HCT116 (cell line): ENCODE data around the gene CARMIL1. TPM values are rescaled to one million over a fixed set of nuclear protein-coding genes. Genes with fewer than 3 reads are reported as not detected.

ENCODE experiments used
- ATAC-seq: fragments of 200-7000 bp; cut with Tn5 transposase; 2 replicates; pipeline ENCODE4 v1.9.1; 2020; ENCODE audit warnings: mild to moderate bottlenecking, moderate library complexity
- BruUV-seq: library from RNA; stranded (reverse); fragments of 400-500 nt; replicated peaks from 2 replicates; lab custom pipeline; 2021; lab: Mats Ljungman, UMichigan
- CTCF ChIA-PET: fragments of 300-600 bp; sonication (Branson Sonifier 250); formaldehyde crosslinking; loops from one replicate; lab custom pipeline; 2021; ENCODE audit warnings: antibody characterized with exemption; lab: Charles Lee
- POLR2A ChIA-PET: fragments of 300-600, 350-600 bp; sonication (Branson Sonifier 250); formaldehyde crosslinking; loops from one replicate; lab custom pipeline; 2021; ENCODE audit warnings: antibody characterized with exemption; lab: Charles Lee
- RAD21 ChIA-PET, 2 experiments: fragments of 300-600 bp; sonication (Branson Sonifier 250); formaldehyde crosslinking; loops; one replicate each; lab custom pipeline; 2023; ENCODE audit warnings: low total read pairs in 2 of 2; ENCODE audit not compliant: uncharacterized antibody in 2 of 2, unreplicated experiment in 2 of 2, low non-redundant PET in 1 of 2; lab: Charles Lee
- DNase-seq: peaks from one replicate; pipeline ENCODE4 v3.0.0-alpha.2; 2010; ENCODE audit warnings: low read depth, low spot score
- H2AFZ ChIP-seq: fragments of 200-600 bp; shearing (Covaris generic), sonication (generic); 2 replicates; pipeline ENCODE4 v1.6.1; 2017; ENCODE audit warnings: low read depth, mixed run types, mixed read lengths, antibody characterized with exemption, low read length; ENCODE audit not compliant: poor library complexity, severe bottlenecking
- H3K27ac ChIP-seq: 2 replicates; pipeline ENCODE4 v1.5.1; 2012; ENCODE audit warnings: low read depth, low read length
- H3K27me3 ChIP-seq: fragments of 200-600 bp; sonication (generic); 2 replicates; pipeline ENCODE4 v1.6.1; 2016; ENCODE audit warnings: mixed run types, low read length, mixed read lengths; ENCODE audit not compliant: insufficient read depth
- H3K36me3 ChIP-seq, 2 experiments: fragments of 200-500 bp in 1 of 2; fragments of 200-600 bp in 1 of 2; sonication (Bioruptor generic) in 1 of 2; sonication (generic) in 1 of 2; 2 replicates each; pipeline versions ENCODE4 v1.5.1 to v1.6.1; 2014 to 2016; ENCODE audit warnings: low read length in 2 of 2, inconsistent platforms in 1 of 2, mixed read lengths in 1 of 2, mixed run types in 1 of 2; ENCODE audit not compliant: insufficient read depth in 2 of 2, control insufficient read depth in 1 of 2
- H3K4me1 ChIP-seq, 2 experiments: fragments of 200-600 bp in 1 of 2; sonication (generic) in 1 of 2; 2 replicates each; pipeline versions ENCODE4 v1.5.1 to v1.6.1; 2012 to 2017; ENCODE audit warnings: low read length in 2 of 2, inconsistent platforms in 1 of 2, mild to moderate bottlenecking in 1 of 2, mixed read lengths in 1 of 2, mixed run types in 1 of 2, moderate library complexity in 1 of 2; ENCODE audit not compliant: insufficient read depth in 2 of 2, control insufficient read depth in 1 of 2
- H3K4me2 ChIP-seq: fragments of 200-600 bp; sonication (generic); 2 replicates; pipeline ENCODE4 v1.6.1; 2017; ENCODE audit warnings: mixed run types, low read length, mixed read lengths
- H3K4me3 ChIP-seq, 2 experiments: fragments of 200-600 bp in 1 of 2; sonication (generic) in 1 of 2; replicated peaks in 1 of 2; 2 replicates each; pipeline ENCODE4 v1.5.1; 2011 to 2016; ENCODE audit warnings: low read length in 2 of 2, control low read depth in 1 of 2, low read depth in 1 of 2, mild to moderate bottlenecking in 1 of 2, mixed read lengths in 1 of 2, mixed run types in 1 of 2
- H3K79me2 ChIP-seq: fragments of 200-600 bp; sonication (generic); 2 replicates; pipeline ENCODE4 v1.6.1; 2017; ENCODE audit warnings: mild to moderate bottlenecking, mixed run types, low read length, moderate library complexity, mixed read lengths; ENCODE audit not compliant: insufficient read depth
- H3K9ac ChIP-seq: fragments of 200-600 bp; sonication (generic); 2 replicates; pipeline ENCODE4 v1.6.1; 2016; ENCODE audit warnings: low read length, mixed read lengths
- H3K9me2 ChIP-seq: fragments of 200-600 bp; sonication (generic), shearing (Covaris generic); 2 replicates; pipeline ENCODE4 v1.6.1; 2017; ENCODE audit warnings: mixed run types, mild to moderate bottlenecking, moderate library complexity; ENCODE audit not compliant: insufficient read depth
- H3K9me3 ChIP-seq, 2 experiments: fragments of 200-500 bp in 1 of 2; fragments of 200-600 bp in 1 of 2; sonication (Bioruptor generic) in 1 of 2; sonication (generic) in 1 of 2; 2 replicates each; pipeline ENCODE4 v1.6.1; 2014 to 2017; ENCODE audit warnings: low read length in 2 of 2, mixed read lengths in 2 of 2, inconsistent platforms in 1 of 2, low read depth in 1 of 2, mild to moderate bottlenecking in 1 of 2, mixed run types in 1 of 2, moderate library complexity in 1 of 2; ENCODE audit not compliant: control insufficient read depth in 1 of 2, insufficient read depth in 1 of 2
- H4K20me1 ChIP-seq: fragments of 200-600 bp; sonication (generic), shearing (Covaris generic); 2 replicates; pipeline ENCODE4 v1.6.1; 2017; ENCODE audit warnings: mixed run types, mild to moderate bottlenecking, moderate library complexity; ENCODE audit not compliant: insufficient read depth
- CBX3 ChIP-seq: IDR thresholded peaks from 2 replicates; pipeline ENCODE4 v1.6.1; 2012; ENCODE audit warnings: low read depth
- EGR1 ChIP-seq: IDR thresholded peaks from 2 replicates; pipeline ENCODE4 v1.6.1; 2012; ENCODE audit warnings: low read depth
- EZH2phosphoT487 ChIP-seq: fragments of 200-600 bp; IDR thresholded peaks from 2 replicates; pipeline ENCODE4 v1.6.1; 2018; ENCODE audit warnings: antibody characterized with exemption, borderline replicate concordance
- FOSL1 ChIP-seq: IDR thresholded peaks from 2 replicates; pipeline ENCODE4 v1.6.1; 2012; ENCODE audit warnings: low read depth
- POLR2A ChIP-seq: IDR thresholded peaks from 2 replicates; pipeline ENCODE4 v1.7.0; 2011; ENCODE audit warnings: borderline replicate concordance; ENCODE audit not compliant: insufficient read depth, insufficient read length; ENCODE audit errors: extremely low read depth
- POLR2AphosphoS5 ChIP-seq: IDR thresholded peaks from 2 replicates; pipeline ENCODE4 v1.6.1; 2011; ENCODE audit warnings: mild to moderate bottlenecking, low read depth, low read length, moderate library complexity
- RAD21 ChIP-seq: IDR thresholded peaks from 2 replicates; pipeline ENCODE4 v1.6.1; 2012; ENCODE audit warnings: low read depth, mild to moderate bottlenecking
- SIN3A ChIP-seq: IDR thresholded peaks from 2 replicates; pipeline ENCODE4 v1.6.1; 2012; ENCODE audit warnings: low read depth
- SP1 ChIP-seq: IDR thresholded peaks from 2 replicates; pipeline ENCODE4 v1.6.1; 2012; ENCODE audit warnings: low read depth
- SRF ChIP-seq: IDR thresholded peaks from 2 replicates; pipeline ENCODE4 v1.6.1; 2012; ENCODE audit warnings: low read depth
- TCF7L2 ChIP-seq: IDR thresholded peaks from 2 replicates; pipeline ENCODE4 v1.7.0; 2011; ENCODE audit warnings: borderline replicate concordance, inconsistent platforms; ENCODE audit not compliant: insufficient read depth, insufficient read length; ENCODE audit errors: extremely low read depth
- ZNF274 ChIP-seq: fragments of 200-500 bp; sonication (Bioruptor generic); IDR thresholded peaks from 2 replicates; pipeline ENCODE4 v1.6.1; 2014; ENCODE audit warnings: mild to moderate bottlenecking, low read depth, low read length, inconsistent platforms
- intact Hi-C: fragments of 100-400 bp; cut with micrococcal nuclease; formaldehyde crosslinking; loops from 2 replicates; pipeline ENCODE4 v1.10.0; 2022
- total RNA-seq: library from RNA; stranded (reverse); gene quantifications from one replicate; pipeline ENCODE4 v1.2.1, GENCODE V29; 2021; ENCODE audit not compliant: unreplicated experiment
- TF ChIP-seq, protein P1 (sequence below): IDR thresholded peaks from 2 replicates; pipeline ENCODE4 v1.6.1; 2012
- TF ChIP-seq, protein P2 (sequence below): IDR thresholded peaks from 2 replicates; pipeline ENCODE4 v1.6.1; 2011; ENCODE audit warnings: mild to moderate bottlenecking, low read length, moderate library complexity; ENCODE audit not compliant: insufficient replicate concordance; ENCODE audit errors: extremely low read depth
- TF ChIP-seq, protein P3 (sequence below): IDR thresholded peaks from 2 replicates; pipeline ENCODE4 v1.6.1; 2012

Gene CARMIL1
- total RNA-seq, 1 experiment from 2014 or later = 21.7 TPM

DNA sequence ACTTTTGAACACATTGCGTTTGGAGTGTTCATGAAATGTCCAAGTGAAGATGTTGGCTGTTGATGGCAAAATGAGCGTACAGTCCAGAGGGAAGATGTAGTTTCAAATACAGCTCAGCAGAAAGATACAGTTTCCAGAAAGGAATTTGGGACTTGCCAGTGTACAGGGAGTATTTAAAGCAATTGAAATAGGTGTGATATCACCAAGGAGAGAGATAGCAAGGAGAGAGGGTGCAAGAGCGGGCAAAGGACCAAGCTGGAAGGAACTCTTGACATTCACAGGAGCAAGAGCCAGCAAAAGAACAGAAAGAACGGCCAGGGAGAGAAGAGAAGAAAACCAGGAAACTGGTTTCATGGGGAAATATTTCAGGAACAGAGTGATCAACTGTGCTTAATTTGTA is 47.8 kb downstream of the CARMIL1 start:
- ChIA-PET RAD21 (no interaction called here), CTCF (no interaction called here), POLR2A (no interaction called here)
- intact Hi-C loops = no loop called here
- H3K4me3 ChIP-seq = no peak overlapping the region
- no peaks in the 10 kb centered on the region for H3K9me2 ChIP-seq
- no TSS peak for BruUV-seq
- no peak overlapping the region for H3K9ac ChIP-seq
- H3K4me1 ChIP-seq = peaks cover 0 to 4% of the 10 kb centered on the region in 2 experiments; a peak in 1 of 4 replicates
- H3K79me2 ChIP-seq = peaks cover 48% of the 10 kb centered on the region
- H2AFZ ChIP-seq = no peak overlapping the region
- H3K27me3 ChIP-seq = no peaks in the 10 kb centered on the region
- no peak for DNase-seq
- TF ChIP-seq, protein P1, sequence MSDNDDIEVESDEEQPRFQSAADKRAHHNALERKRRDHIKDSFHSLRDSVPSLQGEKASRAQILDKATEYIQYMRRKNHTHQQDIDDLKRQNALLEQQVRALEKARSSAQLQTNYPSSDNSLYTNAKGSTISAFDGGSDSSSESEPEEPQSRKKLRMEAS = no peak
- TF ChIP-seq RAD21 (no peak), POLR2AphosphoS5 (no peak), SP1 (no peak), EZH2phosphoT487 (no peak), CBX3 (no peak), TCF7L2 (no peak), SRF (no peak), SIN3A (no peak), POLR2A (no peak), EGR1 (no peak), FOSL1 (no peak), ZNF274 (no peak)
- TF ChIP-seq, protein P2, sequence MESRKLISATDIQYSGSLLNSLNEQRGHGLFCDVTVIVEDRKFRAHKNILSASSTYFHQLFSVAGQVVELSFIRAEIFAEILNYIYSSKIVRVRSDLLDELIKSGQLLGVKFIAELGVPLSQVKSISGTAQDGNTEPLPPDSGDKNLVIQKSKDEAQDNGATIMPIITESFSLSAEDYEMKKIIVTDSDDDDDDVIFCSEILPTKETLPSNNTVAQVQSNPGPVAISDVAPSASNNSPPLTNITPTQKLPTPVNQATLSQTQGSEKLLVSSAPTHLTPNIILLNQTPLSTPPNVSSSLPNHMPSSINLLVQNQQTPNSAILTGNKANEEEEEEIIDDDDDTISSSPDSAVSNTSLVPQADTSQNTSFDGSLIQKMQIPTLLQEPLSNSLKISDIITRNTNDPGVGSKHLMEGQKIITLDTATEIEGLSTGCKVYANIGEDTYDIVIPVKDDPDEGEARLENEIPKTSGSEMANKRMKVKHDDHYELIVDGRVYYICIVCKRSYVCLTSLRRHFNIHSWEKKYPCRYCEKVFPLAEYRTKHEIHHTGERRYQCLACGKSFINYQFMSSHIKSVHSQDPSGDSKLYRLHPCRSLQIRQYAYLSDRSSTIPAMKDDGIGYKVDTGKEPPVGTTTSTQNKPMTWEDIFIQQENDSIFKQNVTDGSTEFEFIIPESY = no peak
- TF ChIP-seq, protein P3, sequence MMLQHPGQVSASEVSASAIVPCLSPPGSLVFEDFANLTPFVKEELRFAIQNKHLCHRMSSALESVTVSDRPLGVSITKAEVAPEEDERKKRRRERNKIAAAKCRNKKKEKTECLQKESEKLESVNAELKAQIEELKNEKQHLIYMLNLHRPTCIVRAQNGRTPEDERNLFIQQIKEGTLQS = no peak
- ATAC-seq = no peak
- no peaks in the 10 kb centered on the region for H3K36me3 ChIP-seq
- no peak overlapping the region for H3K4me2 ChIP-seq
- no peaks in the 10 kb centered on the region for H3K9me3 ChIP-seq
- no peak overlapping the region for H3K27ac ChIP-seq
- no peaks in the 10 kb centered on the region for H4K20me1 ChIP-seq
